H1 (cell line): ENCODE results near the gene NAP1L1. TPM values are rescaled to one million over a fixed set of nuclear protein-coding genes. Genes with fewer than 3 reads are reported as not detected.

Experiments
- CTCF ChIA-PET: fragments of 300-600 bp; sonication (Branson Sonifier 250); formaldehyde crosslinking; loops from one replicate; lab custom pipeline; 2021; ENCODE audit not compliant: partially characterized antibody; lab: Charles Lee
- POLR2A ChIA-PET: fragments of 300-600 bp; sonication (Branson Sonifier 250); formaldehyde crosslinking; loops from one replicate; lab custom pipeline; 2021; ENCODE audit warnings: inconsistent platforms; ENCODE audit not compliant: partially characterized antibody; lab: Charles Lee
- DNase-seq, 2 experiments: peaks; one replicate each; pipeline versions ENCODE4 v3.0.0 to v3.0.0-alpha.2; 2010 to 2022; ENCODE audit warnings: low spot score in 2 of 2, low read depth in 1 of 2, mixed read lengths in 1 of 2
- FAIRE-seq: peaks from 2 replicates; lab custom pipeline; 2011; peaks lifted over from hg19 to GRCh38; lab: Jason Lieb, UNC
- H2AFZ ChIP-seq: 2 replicates; pipeline ENCODE4 v1.8.1; 2012; ENCODE audit warnings: low read length, inconsistent platforms
- H2AK5ac ChIP-seq: 2 replicates; pipeline ENCODE4 v1.6.1; 2013; ENCODE audit warnings: low read depth, low read length
- H2BK120ac ChIP-seq: replicated peaks from 2 replicates; pipeline ENCODE3; 2013; ENCODE audit warnings: low read depth, low read length, inconsistent platforms
- H2BK12ac ChIP-seq: 2 replicates; pipeline ENCODE4 v1.6.1; 2013; ENCODE audit warnings: low read depth, low read length
- H2BK15ac ChIP-seq: 2 replicates; pipeline ENCODE4 v1.6.1; 2013; ENCODE audit warnings: low read length
- H2BK20ac ChIP-seq: 2 replicates; pipeline ENCODE4 v1.6.1; 2013; ENCODE audit warnings: low read length
- H2BK5ac ChIP-seq: 2 replicates; pipeline ENCODE4 v1.6.1; 2013; ENCODE audit warnings: low read depth, low read length
- H3K14ac ChIP-seq: 2 replicates; pipeline ENCODE4 v1.6.1; 2013; ENCODE audit warnings: inconsistent platforms; ENCODE audit not compliant: insufficient read length
- H3K18ac ChIP-seq: 2 replicates; pipeline ENCODE4 v1.6.1; 2013; ENCODE audit warnings: low read length; ENCODE audit errors: extremely low read depth
- H3K23ac ChIP-seq: 2 replicates; pipeline ENCODE4 v1.6.1; 2013; ENCODE audit warnings: inconsistent platforms; ENCODE audit not compliant: insufficient read length
- H3K23me2 ChIP-seq: 2 replicates; pipeline ENCODE4 v1.6.1; 2013; ENCODE audit warnings: low read depth, low read length
- H3K27ac ChIP-seq: 2 replicates; pipeline ENCODE4 v1.6.1; 2011; ENCODE audit warnings: low read depth, low read length, inconsistent platforms
- H3K27me3 ChIP-seq, 4 experiments: replicated peaks in 1 of 4; 1 replicate in 1 of 4; 2 replicates in 3 of 4; pipeline versions ENCODE4 v1.6.1 to v1.8.1; 2011 to 2013; ENCODE audit warnings: low read length in 3 of 4, mild to moderate bottlenecking in 3 of 4, inconsistent platforms in 2 of 4, mixed read lengths in 2 of 4, moderate library complexity in 1 of 4; ENCODE audit not compliant: control insufficient read depth in 3 of 4, insufficient read depth in 3 of 4; ENCODE audit errors: extremely low read depth in 1 of 4
- H3K36me3 ChIP-seq, 4 experiments: 2 replicates each; pipeline versions ENCODE4 v1.6.1 to v1.8.1; 2011 to 2013; ENCODE audit warnings: mild to moderate bottlenecking in 4 of 4, low read length in 3 of 4, moderate library complexity in 2 of 4, control low read depth in 1 of 4, inconsistent platforms in 1 of 4; ENCODE audit not compliant: insufficient read depth in 4 of 4, control insufficient read depth in 2 of 4
- H3K4ac ChIP-seq: replicated peaks from 2 replicates; pipeline ENCODE3; 2013; ENCODE audit warnings: low read length, low read depth, mixed read lengths, inconsistent platforms; ENCODE audit not compliant: insufficient read length
- H3K4me1 ChIP-seq, 4 experiments: replicated peaks in 1 of 4; 1 replicate in 1 of 4; 2 replicates in 3 of 4; pipeline versions ENCODE4 v1.6.1 to v1.8.1; 2011 to 2013; ENCODE audit warnings: low read length in 3 of 4, inconsistent platforms in 2 of 4, mixed read lengths in 1 of 4; ENCODE audit not compliant: insufficient read depth in 4 of 4, control insufficient read depth in 3 of 4
- H3K4me2 ChIP-seq, 2 experiments: 2 replicates each; pipeline versions ENCODE4 v1.6.1 to v1.8.1; 2011 to 2013; ENCODE audit warnings: low read depth in 2 of 2, low read length in 2 of 2, control low read depth in 1 of 2, inconsistent platforms in 1 of 2, mild to moderate bottlenecking in 1 of 2; ENCODE audit not compliant: insufficient read depth in 1 of 2
- H3K4me3 ChIP-seq, 4 experiments: fragments of 200-600, 300-600 bp in 1 of 4; sonication (generic), shearing (Covaris generic), sonication (Bioruptor Twin) in 1 of 4; 2 replicates each; pipeline versions ENCODE4 v1.5.1 to v1.8.1; 2011 to 2016; ENCODE audit warnings: low read length in 4 of 4, low read depth in 3 of 4, control low read depth in 2 of 4, inconsistent platforms in 2 of 4, mild to moderate bottlenecking in 2 of 4, mixed read lengths in 1 of 4, moderate library complexity in 1 of 4; ENCODE audit not compliant: insufficient read depth in 2 of 4; ENCODE audit errors: extremely low read depth in 1 of 4
- H3K56ac ChIP-seq: replicated peaks from 2 replicates; pipeline ENCODE3; 2013; ENCODE audit warnings: low read depth, mild to moderate bottlenecking, mixed read lengths, low read length, inconsistent platforms; ENCODE audit not compliant: insufficient read length
- H3K79me1 ChIP-seq: 2 replicates; pipeline ENCODE4 v1.6.1; 2013; ENCODE audit warnings: low read depth, low read length, control low read depth
- H3K79me2 ChIP-seq, 2 experiments: 2 replicates each; pipeline versions ENCODE4 v1.6.1 to v1.8.1; 2012 to 2013; ENCODE audit warnings: low read length in 2 of 2, mild to moderate bottlenecking in 2 of 2, inconsistent platforms in 1 of 2; ENCODE audit not compliant: insufficient read depth in 2 of 2, control insufficient read depth in 1 of 2
- H3K9ac ChIP-seq, 4 experiments: replicated peaks in 1 of 4; 1 replicate in 1 of 4; 2 replicates in 3 of 4; pipeline versions ENCODE4 v1.6.1 to v1.8.1; 2011 to 2013; ENCODE audit warnings: low read depth in 3 of 4, low read length in 3 of 4, control low read depth in 2 of 4, mild to moderate bottlenecking in 2 of 4, moderate library complexity in 2 of 4, inconsistent platforms in 1 of 4; ENCODE audit errors: extremely low read depth in 1 of 4
- H3K9me3 ChIP-seq, 2 experiments: 2 replicates each; pipeline versions ENCODE4 v1.6.1 to v1.8.1; 2012 to 2013; ENCODE audit warnings: mild to moderate bottlenecking in 2 of 2, moderate library complexity in 2 of 2, control low read depth in 1 of 2, inconsistent platforms in 1 of 2, low read depth in 1 of 2, low read length in 1 of 2, mixed read lengths in 1 of 2; ENCODE audit not compliant: insufficient read depth in 2 of 2
- H4K20me1 ChIP-seq, 2 experiments: replicated peaks in 1 of 2; 2 replicates each; pipeline versions ENCODE3 to v1.8.1; 2011 to 2013; ENCODE audit warnings: inconsistent platforms in 2 of 2, low read length in 2 of 2, mild to moderate bottlenecking in 1 of 2; ENCODE audit not compliant: insufficient read depth in 2 of 2, control insufficient read depth in 1 of 2
- H4K5ac ChIP-seq: 2 replicates; pipeline ENCODE4 v1.6.1; 2013; ENCODE audit warnings: low read length, low read depth, mixed read lengths, inconsistent platforms; ENCODE audit not compliant: insufficient read length
- H4K8ac ChIP-seq: 2 replicates; pipeline ENCODE4 v1.8.0; 2013; ENCODE audit warnings: mild to moderate bottlenecking, moderate library complexity, low read length, inconsistent platforms; ENCODE audit not compliant: insufficient read depth; ENCODE audit errors: extremely low read depth
- H4K91ac ChIP-seq: replicated peaks from 2 replicates; pipeline ENCODE3; 2013; ENCODE audit warnings: low read length, mixed read lengths, inconsistent platforms; ENCODE audit not compliant: insufficient read length
- CHD2 ChIP-seq: IDR thresholded peaks from 2 replicates; pipeline ENCODE4 v1.6.1; 2012; ENCODE audit warnings: low read length, improper control_type of control experiment
- polyA plus RNA-seq, 7 experiments: library from polyadenylated mRNA; depleted of rRNA in 3 of 7; stranded (reverse) in 5 of 7; unstranded in 2 of 7; fragments of >200 nt in 5 of 7; fragments of 200-250 nt in 2 of 7; gene quantifications; 1 replicate in 5 of 7; 2 replicates in 1 of 7; 4 replicates in 1 of 7; pipeline versions ENCODE4 v1.2.1 to v1.2.3, GENCODE V29; 2011 to 2013; ENCODE audit warnings: missing spikeins in 2 of 7, mixed read lengths in 2 of 7
- total RNA-seq: library from RNA; stranded (reverse); fragmentation: NEBNext Ultra II Directional; extraction: Animal tissue kit (Norgen Biotek cat#: 25700); gene quantifications from 2 replicates; pipeline ENCODE4 v1.2.1, GENCODE V29; 2021
- TF ChIP-seq, protein P1 (sequence below): fragments of 300-600 bp; sonication (generic); IDR thresholded peaks from 2 replicates; pipeline ENCODE4 v1.7.1; 2012; ENCODE audit warnings: low read length, moderate library complexity, mild to moderate bottlenecking, inconsistent platforms; ENCODE audit not compliant: insufficient replicate concordance

NAP1L1 gene
- total and polyA plus RNA-seq, 2 of the 8 experiments (the other 6 are each of a cell fraction or from before 2014, with no cell fraction given), result 202 to 1,159 TPM

GRCh38 chr12:75995691-75996090 is 88.8 kb downstream of the NAP1L1 start:
- DNase-seq, result no peak
- ChIA-PET CTCF (interaction anchor here (0.6 to 1.0 kb wide), 2 partner anchors 106 to 468 kb away, joined by 3 read pairs; no protein-coding TSS in a partner anchor), POLR2A (no interaction called here)
- Histone ChIP-seq H2BK5ac (no peak overlapping the region), H3K4me2 (no peak overlapping the region), H4K91ac (no peak overlapping the region), H3K27ac (no peak overlapping the region), H4K8ac (no peak overlapping the region), H3K4me3 (no peak overlapping the region), H3K79me1 (no peaks in the 10 kb centered on the region), H3K56ac (no peak overlapping the region), H4K20me1 (no peaks in the 10 kb centered on the region), H2BK20ac (no peak overlapping the region), H3K9ac (no peak overlapping the region), H3K79me2 (no peaks in the 10 kb centered on the region), H3K9me3 (no peaks in the 10 kb centered on the region), H3K18ac (no peak overlapping the region), H2BK15ac (no peak overlapping the region), H2AFZ (no peak overlapping the region), H2AK5ac (no peak overlapping the region), H3K27me3 (no peaks in the 10 kb centered on the region), H3K23ac (no peak overlapping the region), H2BK120ac (no peak overlapping the region), H2BK12ac (no peak overlapping the region), H3K4ac (no peak overlapping the region), H3K14ac (no peak overlapping the region), H3K36me3 (no peaks in the 10 kb centered on the region), H3K4me1 (no peaks in the 10 kb centered on the region), H4K5ac (no peak overlapping the region), H3K23me2 (no peaks in the 10 kb centered on the region)
- no peak for FAIRE-seq
- no peak for TF ChIP-seq CHD2
- TF ChIP-seq, protein P1, sequence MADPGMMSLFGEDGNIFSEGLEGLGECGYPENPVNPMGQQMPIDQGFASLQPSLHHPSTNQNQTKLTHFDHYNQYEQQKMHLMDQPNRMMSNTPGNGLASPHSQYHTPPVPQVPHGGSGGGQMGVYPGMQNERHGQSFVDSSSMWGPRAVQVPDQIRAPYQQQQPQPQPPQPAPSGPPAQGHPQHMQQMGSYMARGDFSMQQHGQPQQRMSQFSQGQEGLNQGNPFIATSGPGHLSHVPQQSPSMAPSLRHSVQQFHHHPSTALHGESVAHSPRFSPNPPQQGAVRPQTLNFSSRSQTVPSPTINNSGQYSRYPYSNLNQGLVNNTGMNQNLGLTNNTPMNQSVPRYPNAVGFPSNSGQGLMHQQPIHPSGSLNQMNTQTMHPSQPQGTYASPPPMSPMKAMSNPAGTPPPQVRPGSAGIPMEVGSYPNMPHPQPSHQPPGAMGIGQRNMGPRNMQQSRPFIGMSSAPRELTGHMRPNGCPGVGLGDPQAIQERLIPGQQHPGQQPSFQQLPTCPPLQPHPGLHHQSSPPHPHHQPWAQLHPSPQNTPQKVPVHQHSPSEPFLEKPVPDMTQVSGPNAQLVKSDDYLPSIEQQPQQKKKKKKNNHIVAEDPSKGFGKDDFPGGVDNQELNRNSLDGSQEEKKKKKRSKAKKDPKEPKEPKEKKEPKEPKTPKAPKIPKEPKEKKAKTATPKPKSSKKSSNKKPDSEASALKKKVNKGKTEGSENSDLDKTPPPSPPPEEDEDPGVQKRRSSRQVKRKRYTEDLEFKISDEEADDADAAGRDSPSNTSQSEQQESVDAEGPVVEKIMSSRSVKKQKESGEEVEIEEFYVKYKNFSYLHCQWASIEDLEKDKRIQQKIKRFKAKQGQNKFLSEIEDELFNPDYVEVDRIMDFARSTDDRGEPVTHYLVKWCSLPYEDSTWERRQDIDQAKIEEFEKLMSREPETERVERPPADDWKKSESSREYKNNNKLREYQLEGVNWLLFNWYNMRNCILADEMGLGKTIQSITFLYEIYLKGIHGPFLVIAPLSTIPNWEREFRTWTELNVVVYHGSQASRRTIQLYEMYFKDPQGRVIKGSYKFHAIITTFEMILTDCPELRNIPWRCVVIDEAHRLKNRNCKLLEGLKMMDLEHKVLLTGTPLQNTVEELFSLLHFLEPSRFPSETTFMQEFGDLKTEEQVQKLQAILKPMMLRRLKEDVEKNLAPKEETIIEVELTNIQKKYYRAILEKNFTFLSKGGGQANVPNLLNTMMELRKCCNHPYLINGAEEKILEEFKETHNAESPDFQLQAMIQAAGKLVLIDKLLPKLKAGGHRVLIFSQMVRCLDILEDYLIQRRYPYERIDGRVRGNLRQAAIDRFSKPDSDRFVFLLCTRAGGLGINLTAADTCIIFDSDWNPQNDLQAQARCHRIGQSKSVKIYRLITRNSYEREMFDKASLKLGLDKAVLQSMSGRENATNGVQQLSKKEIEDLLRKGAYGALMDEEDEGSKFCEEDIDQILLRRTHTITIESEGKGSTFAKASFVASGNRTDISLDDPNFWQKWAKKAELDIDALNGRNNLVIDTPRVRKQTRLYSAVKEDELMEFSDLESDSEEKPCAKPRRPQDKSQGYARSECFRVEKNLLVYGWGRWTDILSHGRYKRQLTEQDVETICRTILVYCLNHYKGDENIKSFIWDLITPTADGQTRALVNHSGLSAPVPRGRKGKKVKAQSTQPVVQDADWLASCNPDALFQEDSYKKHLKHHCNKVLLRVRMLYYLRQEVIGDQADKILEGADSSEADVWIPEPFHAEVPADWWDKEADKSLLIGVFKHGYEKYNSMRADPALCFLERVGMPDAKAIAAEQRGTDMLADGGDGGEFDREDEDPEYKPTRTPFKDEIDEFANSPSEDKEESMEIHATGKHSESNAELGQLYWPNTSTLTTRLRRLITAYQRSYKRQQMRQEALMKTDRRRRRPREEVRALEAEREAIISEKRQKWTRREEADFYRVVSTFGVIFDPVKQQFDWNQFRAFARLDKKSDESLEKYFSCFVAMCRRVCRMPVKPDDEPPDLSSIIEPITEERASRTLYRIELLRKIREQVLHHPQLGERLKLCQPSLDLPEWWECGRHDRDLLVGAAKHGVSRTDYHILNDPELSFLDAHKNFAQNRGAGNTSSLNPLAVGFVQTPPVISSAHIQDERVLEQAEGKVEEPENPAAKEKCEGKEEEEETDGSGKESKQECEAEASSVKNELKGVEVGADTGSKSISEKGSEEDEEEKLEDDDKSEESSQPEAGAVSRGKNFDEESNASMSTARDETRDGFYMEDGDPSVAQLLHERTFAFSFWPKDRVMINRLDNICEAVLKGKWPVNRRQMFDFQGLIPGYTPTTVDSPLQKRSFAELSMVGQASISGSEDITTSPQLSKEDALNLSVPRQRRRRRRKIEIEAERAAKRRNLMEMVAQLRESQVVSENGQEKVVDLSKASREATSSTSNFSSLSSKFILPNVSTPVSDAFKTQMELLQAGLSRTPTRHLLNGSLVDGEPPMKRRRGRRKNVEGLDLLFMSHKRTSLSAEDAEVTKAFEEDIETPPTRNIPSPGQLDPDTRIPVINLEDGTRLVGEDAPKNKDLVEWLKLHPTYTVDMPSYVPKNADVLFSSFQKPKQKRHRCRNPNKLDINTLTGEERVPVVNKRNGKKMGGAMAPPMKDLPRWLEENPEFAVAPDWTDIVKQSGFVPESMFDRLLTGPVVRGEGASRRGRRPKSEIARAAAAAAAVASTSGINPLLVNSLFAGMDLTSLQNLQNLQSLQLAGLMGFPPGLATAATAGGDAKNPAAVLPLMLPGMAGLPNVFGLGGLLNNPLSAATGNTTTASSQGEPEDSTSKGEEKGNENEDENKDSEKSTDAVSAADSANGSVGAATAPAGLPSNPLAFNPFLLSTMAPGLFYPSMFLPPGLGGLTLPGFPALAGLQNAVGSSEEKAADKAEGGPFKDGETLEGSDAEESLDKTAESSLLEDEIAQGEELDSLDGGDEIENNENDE, result no peak
